Measurements from ENCODE around the gene MTRR. TPM values are rescaled to one million over a fixed set of nuclear protein-coding genes. Genes with fewer than 3 reads are reported as not detected.
A peak's percentile ranks its signal among the peaks of the same experiment; 100 is the strongest.

Gene MTRR
- total RNA-seq, 4 donors from 2014 or later = 34.3 to 48.0 (median 41.8) TPM

GRCh38 chr5:7844901-7845300 is 24.0 kb upstream of the MTRR start:
- Histone ChIP-seq H3K36me3 (no peaks in the 10 kb centered on the region), H3K4me1 (peaks cover 0 to 5% (median 2%) of the 10 kb centered on the region in 4 donors), H3K27me3 (peaks cover 0 to 14% of the 10 kb centered on the region in 2 donors), H3K27ac (no peak overlapping the region), H3K9me3 (no peaks in the 10 kb centered on the region), H3K4me3 (no peak overlapping the region)
- no peak for DNase-seq (ENCODE audit: low spot score in 2 of 2)
- TF ChIP-seq POLR2A (IDR thresholded peaks at IDR 0.05) (no peak), EP300 (IDR thresholded peaks at IDR 0.05) (no peak), CTCF (IDR thresholded peaks at IDR 0.05) (no peak)

GRCh38 chr5:7845557-7845956 is 23.4 kb upstream of the MTRR start:
- Histone ChIP-seq H3K27me3 (peaks cover 0 to 14% of the 10 kb centered on the region in 2 donors), H3K27ac (no peak overlapping the region), H3K4me1 (peaks cover 0 to 12% (median 3%) of the 10 kb centered on the region in 4 donors), H3K36me3 (no peaks in the 10 kb centered on the region), H3K9me3 (no peaks in the 10 kb centered on the region), H3K4me3 (no peak overlapping the region)
- no peak for TF ChIP-seq POLR2A (IDR thresholded peaks at IDR 0.05)
- no peak for TF ChIP-seq CTCF (IDR thresholded peaks at IDR 0.05)
- TF ChIP-seq EP300 (IDR thresholded peaks at IDR 0.05) = no peak
- 43 to 47% methylated on average over 7 of the region's 7 CpGs for WGBS, 2 donors
- DNase-seq (ENCODE audit: low spot score in 2 of 2) = no peak

- no peak for TF ChIP-seq CTCF (IDR thresholded peaks at IDR 0.05)
- no peak for TF ChIP-seq POLR2A (IDR thresholded peaks at IDR 0.05)
- no peak for TF ChIP-seq EP300 (IDR thresholded peaks at IDR 0.05)
- no peak overlapping the region for H3K4me3 ChIP-seq
- WGBS, 2 donors = 89 to 92% methylated on average over 5 of the region's 5 CpGs
- H3K36me3 ChIP-seq = no peaks in the 10 kb centered on the region
- H3K27me3 ChIP-seq = peaks cover 0 to 12% of the 10 kb centered on the region in 2 donors
- H3K9me3 ChIP-seq = no peaks in the 10 kb centered on the region
- H3K4me1 ChIP-seq = peaks cover 0 to 20% (median 3%) of the 10 kb centered on the region in 4 donors
- no peak overlapping the region for H3K27ac ChIP-seq
- no peak for DNase-seq (ENCODE audit: low spot score in 2 of 2)
These were observed 22.6 kb upstream of the MTRR start for GRCh38 chr5:7846327-7846726.

GRCh38 chr5:7848296-7848695 is 20.7 kb upstream of the MTRR start:
- 60 to 83% methylated on average over 2 of the region's 2 CpGs for WGBS, 2 donors
- H3K36me3 ChIP-seq = no peaks in the 10 kb centered on the region
- H3K4me1 ChIP-seq = peaks cover 0 to 29% (median 5%) of the 10 kb centered on the region in 4 donors
- no peak overlapping the region for H3K4me3 ChIP-seq
- TF ChIP-seq POLR2A (IDR thresholded peaks at IDR 0.05) = no peak
- TF ChIP-seq EP300 (IDR thresholded peaks at IDR 0.05) = no peak
- TF ChIP-seq CTCF (IDR thresholded peaks at IDR 0.05) = no peak
- no peak overlapping the region for H3K27ac ChIP-seq
- H3K27me3 ChIP-seq = peaks cover 0 to 12% of the 10 kb centered on the region in 2 donors
- DNase-seq (ENCODE audit: low spot score in 2 of 2) = no peak
- H3K9me3 ChIP-seq = no peaks in the 10 kb centered on the region

- 3 to 6% methylated on average over 33 to 36 of the region's 44 CpGs for WGBS, 2 donors
- no peak overlapping the region for H3K27ac ChIP-seq
- TF ChIP-seq CTCF (IDR thresholded peaks at IDR 0.05) (peak in 1 of 5 experiments; percentile 8), EP300 (IDR thresholded peaks at IDR 0.05) (no peak)
These were observed 19.1 kb upstream of the MTRR start for GRCh38 chr5:7849681-7850394.

More at GRCh38 chr5:7849681-7850394, 19.1 kb upstream of the MTRR start:
- Histone ChIP-seq H3K36me3 (no peaks in the 10 kb centered on the region), H3K4me1 (peaks cover 0 to 29% (median 5%) of the 10 kb centered on the region in 4 donors), H3K27me3 (peaks cover 0 to 12% of the 10 kb centered on the region in 2 donors), H3K4me3 (peak overlapping the region; percentile 35 to 61 (median 47)), H3K9me3 (no peaks in the 10 kb centered on the region)
- no peak for DNase-seq (ENCODE audit: low spot score in 2 of 2)

All from tibial nerve (tissue), 4 donors.